ENCODE data around the gene ZNF214. TPM values are rescaled to one million over a fixed set of nuclear protein-coding genes. Genes with fewer than 3 reads are reported as not detected.

The ZNF214 gene
- total RNA-seq = not detected

GRCh38 chr11:7020183-7020917 lies at the start of gene ZNF214, which contains the start of gene NLRP14:
ZNF214 (minus strand) TSS chr11:7020346; CDS start chr11:7002835, 17,511 bp downstream.
NLRP14 (plus strand) TSS chr11:7020479; CDS start chr11:7038587, 18,108 bp downstream.
- ATAC-seq (peak in 1 of 2 donors; percentile 18), DNase-seq (no peak)
- peaks cover 35% of the 10 kb centered on the region for H3K27me3 Mint-ChIP-seq (ENCODE audit: low read depth)
- no peaks in the 10 kb centered on the region for H3K4me1 Mint-ChIP-seq (ENCODE audit: low read depth)
- H3K9me3 Mint-ChIP-seq = no peaks in the 10 kb centered on the region
- H3K4me3 Mint-ChIP-seq = no peak within 1 kb of the TSS
- no peaks in the 10 kb centered on the region for H3K36me3 Mint-ChIP-seq (ENCODE audit: insufficient read depth)

DNA sequence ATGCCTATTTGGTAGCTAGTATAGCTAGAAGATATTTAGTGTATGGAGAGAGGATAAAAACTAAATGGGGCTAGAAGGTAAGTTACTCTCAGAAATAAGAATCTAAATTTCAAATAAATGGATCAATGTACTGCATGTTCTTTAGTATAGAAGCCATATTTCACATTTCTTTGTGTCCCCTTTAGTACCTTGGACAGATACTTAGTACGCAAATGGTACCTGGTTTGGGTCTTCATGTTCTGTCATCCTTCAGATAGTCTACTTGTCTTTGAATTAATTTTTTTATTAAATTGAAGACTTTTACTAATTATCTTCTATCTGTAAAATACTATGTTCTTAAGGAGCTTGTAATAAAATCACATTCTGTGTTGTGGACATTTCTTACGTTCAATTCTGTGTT lies 42.4 kb upstream of the ZNF214 start:
- Mint-ChIP-seq H3K4me3 (no peak overlapping the region), H3K9me3 (no peaks in the 10 kb centered on the region), H3K4me1 (ENCODE audit: low read depth) (no peaks in the 10 kb centered on the region), H3K36me3 (ENCODE audit: insufficient read depth) (no peaks in the 10 kb centered on the region), H3K27me3 (ENCODE audit: low read depth) (peaks cover 10% of the 10 kb centered on the region)
- ATAC-seq = no peak
- DNase-seq = no peak

- Mint-ChIP-seq H3K9me3 (no peaks in the 10 kb centered on the region), H3K4me3 (no peak overlapping the region), H3K36me3 (ENCODE audit: insufficient read depth) (no peaks in the 10 kb centered on the region), H3K27me3 (ENCODE audit: low read depth) (peaks cover 10% of the 10 kb centered on the region), H3K4me1 (ENCODE audit: low read depth) (no peaks in the 10 kb centered on the region)
- no peak for DNase-seq
- ATAC-seq = no peak
Observed at GRCh38 chr11:7060868-7061267, 40.7 kb upstream of the ZNF214 start.

GRCh38 chr11:7057641-7058040 lies 37.5 kb upstream of the ZNF214 start:
- Mint-ChIP-seq H3K9me3 (no peaks in the 10 kb centered on the region), H3K4me1 (ENCODE audit: low read depth) (no peaks in the 10 kb centered on the region), H3K27me3 (ENCODE audit: low read depth) (peaks cover 12% of the 10 kb centered on the region), H3K36me3 (ENCODE audit: insufficient read depth) (no peaks in the 10 kb centered on the region), H3K4me3 (no peak overlapping the region)
- ATAC-seq (no peak), DNase-seq (no peak)

- no peak for DNase-seq
- ATAC-seq = no peak
- H3K9me3 Mint-ChIP-seq = no peaks in the 10 kb centered on the region
- H3K4me1 Mint-ChIP-seq (ENCODE audit: low read depth) = no peaks in the 10 kb centered on the region
- H3K4me3 Mint-ChIP-seq = no peak overlapping the region
- no peaks in the 10 kb centered on the region for H3K36me3 Mint-ChIP-seq (ENCODE audit: insufficient read depth)
- peaks cover 12% of the 10 kb centered on the region for H3K27me3 Mint-ChIP-seq (ENCODE audit: low read depth)
Observed at GRCh38 chr11:7056828-7057513, 36.8 kb upstream of the ZNF214 start.

- Mint-ChIP-seq H3K4me1 (ENCODE audit: low read depth) (no peaks in the 10 kb centered on the region), H3K27me3 (ENCODE audit: low read depth) (peaks cover 2% of the 10 kb centered on the region), H3K36me3 (ENCODE audit: insufficient read depth) (no peaks in the 10 kb centered on the region), H3K9me3 (no peaks in the 10 kb centered on the region), H3K4me3 (no peak overlapping the region)
- ATAC-seq (no peak), DNase-seq (no peak)
Observed at GRCh38 chr11:7050191-7050590, 30.0 kb upstream of the ZNF214 start.

DNA sequence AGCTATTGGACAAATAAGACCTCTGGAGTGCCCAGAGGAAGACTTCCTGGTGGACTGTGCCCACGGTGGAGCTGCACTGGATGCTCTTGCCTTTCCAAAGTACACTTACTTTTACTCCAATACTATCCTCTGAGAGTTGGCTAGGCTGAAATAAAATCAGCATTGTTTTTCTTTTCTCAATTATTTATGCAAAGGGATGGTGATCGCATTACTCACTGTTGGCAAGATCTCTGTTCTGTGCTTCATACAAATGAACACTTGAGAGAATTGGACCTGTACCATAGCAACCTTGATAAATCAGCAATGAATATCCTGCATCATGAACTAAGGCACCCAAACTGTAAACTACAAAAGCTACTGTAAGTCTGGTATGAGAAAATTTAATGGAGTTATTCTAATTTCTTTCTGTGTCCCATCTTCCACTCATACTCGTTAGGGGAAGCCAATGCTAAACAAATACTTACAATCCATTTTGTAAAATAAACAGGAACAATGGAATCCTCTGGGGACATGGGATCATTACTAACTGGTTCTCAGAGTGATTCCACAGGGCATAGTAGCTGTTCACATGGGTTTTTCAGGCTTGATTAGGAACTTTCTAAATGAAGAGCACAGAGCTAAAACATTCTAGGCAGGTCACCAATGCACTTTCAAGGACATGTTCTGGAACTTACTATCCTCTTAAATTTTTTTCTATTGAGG lies 26.5 kb upstream of the ZNF214 start:
- ATAC-seq (no peak), DNase-seq (no peak)
- no peak overlapping the region for H3K4me3 Mint-ChIP-seq
- H3K36me3 Mint-ChIP-seq (ENCODE audit: insufficient read depth) = no peaks in the 10 kb centered on the region
- H3K9me3 Mint-ChIP-seq = no peaks in the 10 kb centered on the region
- H3K27me3 Mint-ChIP-seq (ENCODE audit: low read depth) = no peaks in the 10 kb centered on the region
- no peaks in the 10 kb centered on the region for H3K4me1 Mint-ChIP-seq (ENCODE audit: low read depth)

GRCh38 chr11:7034019-7034418 lies 13.9 kb upstream of the ZNF214 start:
- DNase-seq = no peak
- ATAC-seq = no peak
- H3K4me3 Mint-ChIP-seq = no peak overlapping the region
- H3K4me1 Mint-ChIP-seq (ENCODE audit: low read depth) = no peaks in the 10 kb centered on the region
- no peaks in the 10 kb centered on the region for H3K36me3 Mint-ChIP-seq (ENCODE audit: insufficient read depth)
- no peaks in the 10 kb centered on the region for H3K9me3 Mint-ChIP-seq
- H3K27me3 Mint-ChIP-seq (ENCODE audit: low read depth) = peaks cover 3% of the 10 kb centered on the region

DNA sequence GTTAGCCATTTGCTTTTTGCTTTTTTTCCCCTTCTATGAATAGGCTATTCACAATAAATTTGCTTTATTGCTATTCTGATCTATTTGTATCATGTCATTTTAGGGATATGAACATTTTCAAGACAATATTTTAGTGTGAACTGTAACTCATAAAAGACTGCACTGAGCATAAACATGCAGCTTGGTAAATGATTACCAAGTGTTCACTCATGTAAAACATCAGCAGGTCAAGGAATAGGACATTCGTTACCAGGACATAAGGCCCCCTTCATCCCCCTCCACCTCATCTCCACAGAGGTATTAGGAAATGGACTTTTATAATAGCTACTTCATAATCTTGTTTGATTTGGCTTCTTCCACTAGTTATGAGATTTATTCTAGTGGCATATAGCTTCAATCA lies 12.5 kb upstream of the ZNF214 start:
- DNase-seq (no peak), ATAC-seq (no peak)
- Mint-ChIP-seq H3K36me3 (ENCODE audit: insufficient read depth) (no peaks in the 10 kb centered on the region), H3K4me1 (ENCODE audit: low read depth) (no peaks in the 10 kb centered on the region), H3K9me3 (no peaks in the 10 kb centered on the region), H3K27me3 (ENCODE audit: low read depth) (peaks cover 3% of the 10 kb centered on the region), H3K4me3 (no peak overlapping the region)

DNA sequence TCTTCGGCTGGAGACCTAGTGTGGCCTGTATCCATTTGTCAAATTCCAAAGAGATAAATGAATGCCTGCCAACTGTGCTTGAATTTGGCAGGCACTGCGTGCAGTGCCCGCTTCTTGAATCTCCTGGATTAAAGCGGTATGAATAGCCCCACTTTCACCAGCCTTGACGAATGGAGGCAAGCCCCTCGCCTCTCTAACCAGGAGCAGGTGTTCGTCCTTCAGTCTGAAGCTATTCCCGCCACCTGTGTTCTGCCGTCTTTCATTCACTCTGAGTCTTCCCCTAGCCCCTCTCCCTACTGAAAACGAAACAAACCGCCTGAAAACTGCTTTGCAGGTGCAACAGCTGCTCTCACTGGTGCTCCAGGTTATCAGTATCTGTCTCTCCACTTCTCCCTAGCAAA lies 11.3 kb upstream of the ZNF214 start:
- H3K9me3 Mint-ChIP-seq = no peaks in the 10 kb centered on the region
- no peak for DNase-seq
- no peaks in the 10 kb centered on the region for H3K4me1 Mint-ChIP-seq (ENCODE audit: low read depth)
- no peaks in the 10 kb centered on the region for H3K36me3 Mint-ChIP-seq (ENCODE audit: insufficient read depth)
- H3K4me3 Mint-ChIP-seq = no peak overlapping the region
- peaks cover 3% of the 10 kb centered on the region for H3K27me3 Mint-ChIP-seq (ENCODE audit: low read depth)
- ATAC-seq = no peak

- H3K27me3 Mint-ChIP-seq (ENCODE audit: low read depth) = peaks cover 3% of the 10 kb centered on the region
- DNase-seq = no peak
- H3K4me1 Mint-ChIP-seq (ENCODE audit: low read depth) = no peaks in the 10 kb centered on the region
- no peaks in the 10 kb centered on the region for H3K36me3 Mint-ChIP-seq (ENCODE audit: insufficient read depth)
- no peaks in the 10 kb centered on the region for H3K9me3 Mint-ChIP-seq
- no peak for ATAC-seq
- H3K4me3 Mint-ChIP-seq = no peak overlapping the region
Observed at GRCh38 chr11:7030836-7031235, 10.7 kb upstream of the ZNF214 start.

DNA sequence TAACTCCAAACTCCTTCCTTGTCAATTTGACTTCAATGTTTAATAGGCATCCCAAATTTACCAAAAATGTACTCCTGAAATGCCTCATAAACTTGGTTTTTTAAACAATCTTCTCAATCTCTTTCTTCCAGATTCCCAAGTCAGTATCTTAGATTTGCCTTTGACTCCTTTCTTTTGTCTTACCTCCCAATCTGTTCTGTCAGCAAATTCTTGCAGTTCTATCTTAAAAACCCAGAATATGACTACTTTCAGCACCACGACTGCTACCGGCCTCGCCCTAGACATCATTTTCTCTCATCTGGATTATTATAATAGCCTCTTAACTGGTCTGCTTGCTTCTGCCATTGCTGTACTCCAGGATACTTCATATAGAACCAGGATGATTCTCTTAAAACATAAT lies 8.0 kb upstream of the ZNF214 start:
- ATAC-seq (no peak), DNase-seq (no peak)
- no peaks in the 10 kb centered on the region for H3K4me1 Mint-ChIP-seq (ENCODE audit: low read depth)
- H3K9me3 Mint-ChIP-seq = no peaks in the 10 kb centered on the region
- H3K27me3 Mint-ChIP-seq (ENCODE audit: low read depth) = peaks cover 2% of the 10 kb centered on the region
- no peaks in the 10 kb centered on the region for H3K36me3 Mint-ChIP-seq (ENCODE audit: insufficient read depth)
- no peak overlapping the region for H3K4me3 Mint-ChIP-seq

GRCh38 chr11:7021318-7021717 lies 1.2 kb upstream of the ZNF214 start:
- no peaks in the 10 kb centered on the region for H3K36me3 Mint-ChIP-seq (ENCODE audit: insufficient read depth)
- H3K4me1 Mint-ChIP-seq (ENCODE audit: low read depth) = no peaks in the 10 kb centered on the region
- peaks cover 35% of the 10 kb centered on the region for H3K27me3 Mint-ChIP-seq (ENCODE audit: low read depth)
- DNase-seq = no peak
- no peak for ATAC-seq
- H3K9me3 Mint-ChIP-seq = no peaks in the 10 kb centered on the region
- H3K4me3 Mint-ChIP-seq = no peak overlapping the region

DNA sequence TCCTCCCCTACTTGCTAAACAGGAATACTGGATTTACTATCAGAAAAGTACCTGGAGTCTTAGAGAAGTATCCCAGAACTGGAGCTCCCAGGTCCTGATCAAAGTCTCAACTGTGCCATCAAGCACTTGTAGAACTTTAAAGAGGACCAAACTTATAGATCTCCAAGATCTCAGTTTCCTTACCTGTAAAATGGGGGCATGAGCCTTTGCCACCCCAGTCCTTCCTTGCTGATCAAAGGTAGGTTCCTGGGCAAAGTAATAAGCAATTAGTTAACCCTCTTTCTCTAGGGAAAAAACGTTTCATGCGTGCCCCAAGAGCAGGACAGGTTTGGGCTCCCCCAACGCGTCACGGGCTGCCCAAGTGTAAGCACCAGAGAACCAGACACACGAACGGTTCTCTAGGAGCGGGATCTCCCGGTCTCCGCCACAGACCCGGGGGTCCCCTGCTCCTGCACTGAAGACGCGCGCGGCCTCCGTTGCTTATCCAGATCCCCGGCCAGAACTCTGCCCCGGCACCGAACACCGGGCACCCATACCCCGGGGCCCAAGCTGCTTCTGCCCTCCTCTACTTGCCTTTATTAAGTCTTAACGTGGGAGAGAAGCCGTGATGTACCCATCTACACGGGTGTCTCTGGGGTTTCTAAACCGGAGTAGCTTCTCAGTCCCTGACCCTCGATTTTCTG lies 505 bp downstream of the ZNF214 start:
- Mint-ChIP-seq H3K4me1 (ENCODE audit: low read depth) (no peaks in the 10 kb centered on the region), H3K9me3 (no peaks in the 10 kb centered on the region), H3K4me3 (no peak overlapping the region), H3K27me3 (ENCODE audit: low read depth) (peaks cover 35% of the 10 kb centered on the region), H3K36me3 (ENCODE audit: insufficient read depth) (no peaks in the 10 kb centered on the region)
- no peak for DNase-seq
- peak; percentile 14 to 25 for ATAC-seq
